GM18511 (cell line): ENCODE results near the gene ECEL1.
"Not testable (repeated sequence)": the region's sequence is repeated elsewhere in the genome, so short reads cannot be mapped to it uniquely, and the experiment has no call there.

Experiments used
- ATAC-seq: cut with Tn5 transposase; IDR thresholded peaks from one replicate; pipeline ENCODE4 v1.9.1; 2021; ENCODE audit warnings: mild to moderate bottlenecking, moderate library complexity; ENCODE audit not compliant: unreplicated experiment

ECEL1 gene

DNA sequence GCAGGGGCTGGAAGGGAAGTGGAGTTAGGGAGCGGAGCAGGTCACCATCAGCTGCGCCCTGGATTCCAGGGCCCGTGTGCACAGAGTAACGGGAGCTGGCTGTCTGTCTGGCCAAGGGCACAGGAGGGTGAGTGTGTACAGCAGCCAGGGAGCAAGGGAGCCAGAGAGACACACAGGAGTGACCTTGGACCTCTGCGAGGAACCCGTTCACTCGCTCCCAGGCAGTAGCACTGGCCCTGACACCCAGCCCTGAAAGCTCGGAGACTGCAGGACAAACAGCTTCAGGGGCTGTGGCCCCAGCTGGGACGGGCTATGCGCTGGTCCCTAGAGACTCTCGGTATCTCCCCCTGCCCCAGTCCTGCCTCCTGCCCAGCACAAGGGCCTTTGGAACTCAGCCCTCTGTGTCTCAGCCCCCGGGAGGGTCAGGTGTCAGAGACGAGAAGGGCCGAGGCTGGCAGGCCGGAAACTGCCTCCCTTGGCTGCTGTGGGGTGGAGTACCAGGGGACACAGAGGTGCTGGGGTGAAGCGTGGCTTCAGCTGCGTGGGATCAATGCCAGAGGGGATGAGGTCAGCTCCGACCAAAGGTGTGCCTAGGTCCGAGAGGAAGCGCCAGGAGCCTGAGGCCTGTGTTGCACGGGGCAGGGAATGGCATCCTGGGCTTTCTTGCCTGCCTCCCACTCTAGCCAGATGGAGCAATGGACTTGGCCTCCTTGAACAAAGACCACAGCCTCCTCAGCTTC lies 43.8 kb downstream of the ECEL1 start:
- ATAC-seq = not testable (repeated sequence)

DNA sequence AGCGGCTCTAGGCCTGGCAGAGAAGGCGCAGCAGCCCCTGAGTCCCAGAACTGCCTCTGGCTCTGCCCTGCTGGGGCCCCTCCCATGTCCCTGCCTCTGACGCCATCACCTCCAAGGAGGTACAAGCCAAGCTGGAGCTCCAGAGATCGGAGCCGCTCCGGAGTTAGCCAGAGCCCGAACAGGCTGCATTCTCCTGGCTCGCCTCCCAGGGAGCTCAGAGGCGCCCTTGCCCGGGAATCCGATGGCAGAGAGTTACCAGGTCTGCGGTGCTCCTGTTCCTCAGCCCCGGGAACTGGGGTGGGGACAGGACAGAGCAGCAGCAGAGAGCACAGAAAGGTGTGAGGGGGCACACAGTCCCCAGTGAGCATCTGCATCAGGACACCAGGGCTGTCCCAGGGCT lies 44.6 kb downstream of the ECEL1 start:
- ATAC-seq = not testable (repeated sequence)

DNA sequence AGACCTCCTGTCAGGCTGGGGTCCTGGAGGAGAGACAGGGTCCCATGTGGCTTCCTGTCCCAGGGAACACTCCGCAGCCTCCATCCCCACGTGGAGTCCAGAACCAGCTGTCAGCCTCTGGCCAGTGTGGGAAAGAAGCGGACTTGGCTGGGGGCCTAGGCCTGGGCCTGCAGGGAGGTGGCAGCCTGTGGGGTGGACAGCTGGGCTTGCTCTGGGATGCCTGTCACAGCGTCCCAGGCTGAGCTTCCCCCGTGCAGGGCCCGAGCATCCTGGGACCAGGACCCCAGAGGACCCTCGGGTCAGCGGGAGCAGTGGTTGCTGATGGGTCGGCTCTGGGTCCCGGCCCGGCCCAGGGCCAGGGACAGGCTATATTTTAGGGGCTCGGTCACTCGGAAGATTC lies 45.2 kb downstream of the ECEL1 start:
- not testable (repeated sequence) for ATAC-seq

DNA sequence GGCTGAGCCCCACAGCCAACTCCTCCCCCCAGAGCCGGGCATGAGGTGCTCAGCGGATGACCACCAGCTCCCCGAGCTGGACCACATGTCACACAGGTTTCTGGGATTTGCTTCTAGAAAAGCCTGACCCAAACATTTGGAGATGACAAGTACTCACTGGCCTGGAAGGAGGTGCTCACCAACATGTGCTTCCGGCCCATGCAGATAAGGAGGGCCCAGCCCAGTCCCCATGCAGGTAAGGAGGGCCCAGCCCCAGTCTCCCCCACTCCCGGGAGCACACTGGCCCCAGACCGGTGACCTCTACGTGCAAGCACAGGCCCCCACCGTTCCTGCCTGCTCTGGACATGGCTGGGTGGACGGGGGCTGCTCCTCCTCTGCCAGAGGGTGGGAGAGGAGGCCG lies 45.7 kb downstream of the ECEL1 start:
- ATAC-seq = not testable (repeated sequence)

DNA sequence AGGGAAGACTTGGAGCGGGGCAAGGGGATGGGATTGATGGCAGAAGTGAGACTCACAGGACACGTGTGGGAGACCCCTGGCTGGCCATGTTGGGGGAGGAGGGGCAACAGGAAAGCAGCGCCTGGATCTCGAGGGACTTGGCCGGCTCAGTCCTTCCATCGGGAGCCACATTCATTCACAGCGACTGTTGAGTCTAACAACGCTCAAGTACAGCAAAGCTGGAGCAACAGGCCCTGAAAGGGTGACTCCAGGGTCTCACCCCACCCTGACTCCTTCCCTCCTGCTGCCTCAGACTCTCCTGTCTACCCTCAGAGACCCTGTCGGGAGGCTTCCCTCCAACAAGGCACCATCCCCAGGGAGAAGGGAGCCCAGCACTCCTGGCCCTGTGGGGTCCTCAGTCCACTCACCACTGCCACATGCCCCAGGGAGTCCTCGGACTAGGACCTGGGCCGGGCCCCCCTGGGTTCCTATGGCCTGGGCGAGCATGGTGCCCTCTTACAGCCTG lies 46.4 kb downstream of the ECEL1 start:
- ATAC-seq = no peak

DNA sequence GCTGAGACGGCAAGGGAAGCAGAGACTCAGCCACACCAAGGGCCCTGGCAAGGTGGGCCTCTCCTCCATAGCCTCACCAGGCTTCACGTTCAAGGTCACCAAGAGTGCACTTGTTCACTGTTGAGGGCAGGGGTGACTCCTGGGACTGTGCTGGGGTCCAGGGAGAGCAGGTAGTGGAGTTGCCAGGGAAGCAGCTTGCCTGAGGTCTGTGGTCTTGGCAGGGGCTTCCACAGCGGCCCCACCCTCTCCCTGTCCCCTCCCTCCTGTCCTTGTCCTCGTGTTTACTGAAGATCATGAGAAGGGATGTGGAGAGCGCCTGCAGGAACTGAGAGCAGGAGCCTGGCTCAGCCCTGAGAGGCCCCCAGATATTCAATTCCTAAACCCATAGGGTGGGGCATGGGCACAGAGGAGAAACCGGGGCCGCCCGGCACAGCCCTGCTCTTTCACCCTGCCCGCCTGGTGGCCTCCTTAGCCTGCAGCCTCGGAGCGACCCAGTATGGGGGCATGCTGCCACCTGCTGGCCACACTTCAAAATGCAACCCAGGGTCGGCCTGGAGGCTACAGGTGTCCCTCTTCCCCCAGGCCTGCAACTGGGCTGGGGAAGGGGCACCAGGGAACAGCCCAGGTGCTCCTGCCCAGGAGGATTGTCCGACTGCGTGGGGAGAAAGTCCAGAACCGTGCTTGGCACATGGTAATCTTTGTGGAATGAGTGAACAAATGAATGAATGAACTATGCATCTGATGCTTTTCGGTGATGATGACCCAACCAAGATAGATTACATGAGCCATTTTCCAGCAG lies 47.2 kb downstream of the ECEL1 start:
- peak; percentile 75 for ATAC-seq

DNA sequence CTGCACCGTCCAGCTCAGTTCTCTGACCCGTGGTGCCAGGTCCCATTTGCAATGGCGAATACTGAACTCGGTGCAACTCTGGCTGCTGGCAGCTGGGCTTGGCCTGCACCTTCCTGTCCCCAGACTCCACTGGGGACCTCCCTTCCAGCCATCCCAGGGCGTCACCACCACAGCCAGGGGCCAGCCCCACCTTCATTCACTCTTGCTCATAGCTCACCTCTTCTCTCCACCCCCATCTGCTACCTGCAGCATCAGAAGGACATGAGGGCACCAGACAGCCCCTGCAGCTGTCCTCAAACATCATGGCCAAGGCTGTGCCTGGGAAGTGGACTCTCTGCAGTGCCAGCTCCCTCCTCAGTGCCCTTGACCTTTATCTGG lies 47.9 kb downstream of the ECEL1 start:
- peak; percentile 6 for ATAC-seq

DNA sequence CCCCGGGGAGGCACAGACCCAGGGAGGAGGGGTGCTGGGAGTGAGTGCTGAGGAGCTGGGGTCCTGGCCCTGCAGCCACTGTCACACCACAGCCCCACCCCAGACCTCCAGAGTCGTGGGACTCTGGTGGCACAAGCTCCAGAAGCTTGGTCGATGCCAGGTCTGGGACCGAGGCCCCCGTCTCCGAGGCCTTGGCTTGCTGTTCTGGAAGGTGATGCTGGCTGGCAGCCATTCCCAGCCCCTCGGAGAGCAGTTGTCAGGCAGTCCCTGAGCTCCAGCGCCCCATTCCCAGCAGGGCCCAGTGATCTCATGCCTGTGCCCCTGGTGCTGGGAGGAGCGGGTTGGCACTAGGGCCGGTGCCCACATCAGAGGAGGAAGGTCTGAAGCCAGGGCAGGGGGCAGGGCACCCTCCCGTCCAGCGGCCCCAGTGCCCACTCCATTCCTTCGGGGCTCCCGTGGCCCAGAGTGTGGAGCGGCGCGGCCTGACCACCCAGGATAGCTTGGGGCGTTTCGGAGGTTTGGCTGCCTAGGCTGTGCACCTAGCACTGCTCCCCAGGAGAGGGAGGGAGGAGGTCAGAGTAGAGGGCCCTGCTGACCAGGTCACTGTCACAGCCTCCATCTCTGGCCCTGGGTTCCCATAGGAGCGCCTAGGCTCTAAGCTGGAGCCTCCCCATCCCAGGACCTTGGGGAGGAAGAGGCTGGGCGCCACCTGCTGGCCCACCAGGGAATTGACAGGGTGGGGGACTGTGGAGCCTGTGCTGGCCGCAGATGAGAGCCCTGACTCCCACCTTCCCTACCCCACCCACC lies 48.5 kb downstream of the ECEL1 start:
- peak; percentile 50 for ATAC-seq

DNA sequence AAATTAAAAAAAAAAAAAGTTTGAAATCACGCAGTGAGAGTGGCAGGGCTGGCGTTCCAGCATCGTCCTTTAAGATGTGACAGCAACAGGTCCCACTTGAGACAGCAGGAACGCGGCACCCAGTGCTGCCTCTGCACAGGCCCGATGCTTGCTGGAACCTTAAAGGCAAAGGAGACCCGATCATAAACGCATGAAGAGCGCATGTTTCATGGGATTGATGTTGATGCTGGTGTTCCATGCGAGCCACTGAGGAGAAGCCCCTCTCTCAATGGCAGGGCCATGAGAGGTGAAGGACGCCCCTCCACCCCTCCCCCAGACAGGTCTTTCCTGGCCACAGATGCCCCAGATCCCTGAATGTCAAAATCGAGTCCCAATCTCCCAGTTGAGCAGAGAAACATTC lies 49.5 kb downstream of the ECEL1 start:
- ATAC-seq = no peak

DNA sequence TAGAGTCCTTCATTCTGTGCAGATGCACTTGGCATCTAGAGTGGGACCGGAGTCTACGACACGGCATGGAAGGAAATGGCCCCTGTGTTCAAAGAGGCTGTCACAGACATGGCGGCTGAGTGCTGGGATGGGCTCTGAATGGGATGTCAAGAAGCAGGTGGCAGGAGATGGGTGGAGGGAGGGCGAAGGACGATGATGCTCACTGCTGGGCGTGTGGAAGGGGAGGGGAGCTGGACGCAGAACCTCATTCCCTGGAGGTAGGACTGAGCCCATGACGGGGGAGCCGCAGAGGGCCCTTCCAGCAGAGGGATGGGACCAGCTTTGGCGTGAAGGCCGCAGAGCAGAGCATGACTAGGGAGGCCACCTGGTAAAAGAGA lies 50.5 kb downstream of the ECEL1 start:
- no peak for ATAC-seq

DNA sequence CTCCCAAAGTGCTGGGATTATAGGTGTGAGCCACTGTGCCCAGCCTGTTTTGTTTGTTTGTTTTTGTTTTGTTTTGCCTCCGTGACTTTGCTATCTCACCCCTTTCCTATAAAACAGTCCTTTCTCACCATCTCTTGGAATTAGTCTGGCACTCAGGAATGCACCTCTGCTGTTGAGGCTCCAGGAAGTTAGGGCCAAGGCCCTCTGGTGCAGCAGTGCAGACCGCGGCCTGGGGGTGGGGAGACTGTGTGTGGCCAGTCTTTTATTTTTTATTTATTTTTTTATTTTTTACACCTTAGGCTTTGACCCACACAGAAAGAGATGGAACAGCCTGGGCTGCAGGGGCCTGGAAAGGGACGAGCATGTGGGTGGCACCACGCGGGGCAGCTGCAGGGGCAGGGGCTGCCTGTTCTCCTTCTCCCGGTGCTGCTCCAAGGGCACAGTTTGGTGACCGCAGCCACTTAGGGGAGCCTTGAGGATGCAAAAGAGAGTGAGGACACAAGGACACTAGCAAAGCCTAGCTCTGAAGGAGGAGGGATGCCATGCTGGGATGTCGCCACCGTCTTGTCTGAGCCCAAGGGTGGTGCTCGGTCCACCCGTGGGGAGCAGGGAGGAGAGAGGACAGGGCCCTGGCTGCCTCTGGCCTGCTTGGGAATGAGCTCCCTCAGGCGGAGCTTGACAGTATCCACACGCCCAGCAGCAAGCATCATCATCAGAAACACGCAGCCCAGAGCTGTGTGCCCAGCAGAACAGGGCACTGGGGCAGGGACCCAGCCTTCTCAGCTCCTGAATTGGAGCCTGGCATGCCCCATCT lies 51.0 kb downstream of the ECEL1 start:
- no peak for ATAC-seq

DNA sequence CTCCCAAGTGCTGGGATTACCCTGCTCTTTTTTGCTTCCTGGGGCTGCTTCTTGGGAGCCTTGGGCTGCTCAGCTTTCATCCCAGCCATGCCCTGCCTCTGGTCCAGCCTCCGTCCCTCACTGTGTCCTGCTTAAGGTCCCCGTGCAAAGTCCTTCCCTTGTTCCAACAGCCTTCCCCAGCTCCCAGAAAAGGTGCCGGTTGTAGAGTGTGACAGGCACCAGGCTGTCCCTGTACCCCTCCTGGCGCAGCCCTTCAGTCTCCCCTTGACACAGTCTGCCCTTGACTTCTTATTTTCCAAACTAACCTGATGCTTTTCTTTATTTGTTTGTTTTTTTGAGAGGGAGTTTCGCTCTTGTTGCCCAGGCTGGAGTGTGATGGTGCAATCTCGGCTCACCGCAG lies 51.8 kb downstream of the ECEL1 start:
- no peak for ATAC-seq

DNA sequence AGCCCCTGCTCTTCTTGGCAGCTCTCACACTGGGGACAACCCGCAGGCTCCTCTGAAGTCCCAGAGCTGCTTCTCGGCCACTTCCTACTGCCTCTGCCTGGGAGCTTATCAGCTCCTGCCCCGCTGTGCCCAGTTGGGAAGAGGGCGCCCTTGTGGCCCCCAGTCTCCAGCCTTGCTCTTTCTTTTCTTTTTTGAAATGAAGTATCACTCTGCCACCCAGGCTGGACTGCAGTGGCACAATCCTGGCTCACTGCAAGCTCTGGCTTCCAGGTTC lies 52.3 kb downstream of the ECEL1 start:
- ATAC-seq = no peak

DNA sequence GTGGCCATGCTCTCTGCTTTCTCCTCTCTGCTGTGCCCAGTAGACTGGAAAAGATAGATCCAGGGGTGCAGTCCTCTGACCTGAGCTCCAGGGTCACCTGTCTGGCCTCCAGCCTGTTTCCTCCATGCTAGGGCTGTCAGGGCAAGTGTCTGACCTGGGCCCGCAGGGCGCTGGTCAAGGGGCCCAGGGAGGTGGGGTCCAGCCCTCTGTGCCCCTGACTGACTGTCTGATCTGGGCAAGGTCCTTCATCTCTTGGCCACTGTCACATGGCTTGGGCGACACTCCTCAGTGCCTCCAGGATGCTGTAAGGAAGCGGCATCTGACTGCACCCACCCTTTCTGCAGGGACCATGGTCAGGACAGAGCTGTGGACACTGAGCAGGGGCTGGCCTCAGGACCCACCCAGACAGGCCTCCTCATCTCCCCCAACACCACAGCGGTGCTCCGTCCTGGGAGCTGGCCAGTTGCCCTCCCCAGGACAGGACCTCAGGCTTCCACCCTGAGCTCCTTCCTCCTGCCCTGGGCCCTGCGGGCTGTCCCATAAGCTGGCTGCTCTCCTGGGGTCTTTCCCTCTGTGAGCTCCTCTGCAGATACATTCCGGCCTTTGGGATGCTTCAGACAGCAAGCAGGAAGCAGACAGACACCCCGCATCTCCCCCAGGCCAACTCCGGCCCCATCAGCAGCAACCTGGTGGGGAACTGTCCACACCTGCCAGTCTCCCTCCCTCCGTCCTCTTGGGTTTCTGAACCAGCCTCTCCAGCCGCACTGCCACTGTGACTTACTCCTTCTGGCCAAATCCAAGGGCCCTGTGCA lies 52.9 kb downstream of the ECEL1 start:
- ATAC-seq = no peak

DNA sequence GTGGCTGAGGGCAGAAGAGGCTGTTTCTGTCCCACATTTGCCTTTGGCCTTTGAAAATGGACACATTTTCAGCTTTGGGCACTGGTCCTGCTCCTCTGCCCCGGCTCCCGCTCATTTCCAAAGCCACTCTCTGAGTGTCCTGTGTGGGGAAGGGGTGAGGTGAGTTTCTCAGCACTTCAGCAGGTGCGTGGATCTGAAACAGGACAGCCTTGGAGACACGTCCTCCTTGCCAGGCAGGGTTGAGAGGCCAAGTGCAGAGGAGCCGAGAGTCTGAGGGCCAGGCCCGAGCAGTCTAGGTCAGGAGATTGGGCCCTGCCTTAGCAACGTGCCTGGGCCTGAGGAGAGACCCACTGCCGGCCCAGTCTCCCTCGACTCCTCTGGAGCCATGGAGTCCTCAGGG lies 53.5 kb downstream of the ECEL1 start:
- no peak for ATAC-seq

DNA sequence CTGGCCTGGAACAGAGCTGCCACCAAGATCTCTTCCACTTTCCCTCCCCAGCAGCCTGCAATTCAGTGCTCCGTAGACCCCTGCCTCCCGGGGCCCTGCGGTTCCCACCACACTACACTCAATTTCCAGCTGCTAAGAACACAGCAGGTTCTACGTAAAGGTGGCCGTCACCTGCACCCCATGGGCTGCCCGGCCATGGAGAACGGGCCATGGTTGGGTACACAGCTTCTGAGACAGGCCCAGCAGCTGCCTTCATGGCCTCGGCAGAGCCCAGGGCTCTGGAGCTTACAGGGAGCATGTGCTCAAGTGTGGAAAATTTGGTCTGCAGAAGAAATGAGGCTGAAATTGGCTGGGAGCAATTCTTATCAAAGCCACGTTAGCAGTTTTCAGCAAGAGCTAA lies 54.0 kb downstream of the ECEL1 start:
- ATAC-seq = not testable (repeated sequence)

DNA sequence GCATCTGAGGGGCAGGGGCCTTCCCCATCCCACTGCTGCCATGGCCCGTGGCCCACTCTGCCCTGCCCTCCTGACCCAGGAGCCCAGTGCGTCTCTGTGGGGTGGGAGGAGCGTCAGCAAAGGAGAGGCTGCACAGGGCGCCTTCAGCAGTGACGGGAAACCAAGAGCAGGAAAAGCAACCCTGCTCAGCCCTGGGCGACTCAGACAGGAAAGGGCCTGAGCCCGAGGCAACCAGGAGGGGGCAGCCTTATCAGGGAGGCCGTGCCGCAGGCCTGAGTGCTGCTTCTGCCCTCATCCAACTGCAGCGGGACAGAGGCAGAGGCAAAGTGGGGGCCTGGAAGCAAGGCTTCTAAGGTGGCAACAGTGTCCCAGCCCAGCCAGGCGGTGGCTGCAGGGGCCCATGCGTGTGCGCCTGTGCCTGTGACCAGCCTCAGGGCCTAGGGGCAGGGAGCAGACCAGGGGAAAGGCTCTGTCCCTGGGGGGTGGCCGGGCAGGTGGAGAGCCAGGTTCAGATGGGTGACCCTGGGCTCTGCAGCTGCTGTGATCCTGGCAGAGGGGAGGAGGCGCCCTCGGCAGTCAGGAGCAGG lies 54.9 kb downstream of the ECEL1 start:
- no peak for ATAC-seq

DNA sequence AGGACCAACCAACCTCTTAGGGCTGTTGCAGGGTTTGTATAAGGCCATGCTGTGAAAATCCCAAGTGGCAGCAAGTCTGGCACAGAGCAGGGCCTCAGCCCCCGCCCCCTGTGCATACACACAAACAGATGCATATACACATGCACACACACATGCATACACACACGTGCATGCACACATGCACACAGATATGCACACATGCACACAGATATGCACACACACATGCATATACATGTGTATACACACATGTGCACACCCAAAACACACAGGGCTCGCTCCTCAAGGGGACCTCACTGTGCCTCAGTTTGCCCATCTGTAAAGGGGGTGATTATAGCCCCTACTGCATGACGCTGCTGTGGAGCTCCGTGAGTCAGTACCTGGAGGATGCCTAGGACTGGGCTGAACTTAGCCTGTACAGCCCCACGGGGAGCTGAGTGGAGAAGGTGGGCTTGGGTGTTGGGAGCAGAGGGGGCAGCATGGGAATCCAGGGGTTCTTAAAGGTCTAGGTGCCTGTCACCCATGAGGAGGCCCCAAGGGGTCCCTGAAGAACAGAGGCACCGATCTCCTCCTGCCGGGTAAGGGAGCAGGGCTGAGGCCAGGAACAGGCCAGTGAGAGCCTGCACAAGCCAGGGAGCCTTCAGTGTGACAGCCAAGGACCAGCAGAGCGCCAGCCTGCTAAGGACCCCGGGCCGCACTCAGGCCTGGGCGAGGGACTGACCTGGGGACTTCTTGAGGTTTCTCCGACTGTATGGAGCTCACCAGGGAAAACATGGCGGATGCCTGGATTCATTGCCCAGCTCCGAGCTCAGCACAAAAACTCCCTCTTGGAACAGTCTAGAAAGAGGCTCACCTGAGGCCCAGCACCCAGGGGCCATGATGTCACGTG lies 55.7 kb downstream of the ECEL1 start:
- no peak for ATAC-seq
